ENCODE data around the gene AGO3. TPM values are rescaled to one million over a fixed set of nuclear protein-coding genes. Genes with fewer than 3 reads are reported as not detected.

AGO3 gene
- total and polyA plus RNA-seq, 4 donors, result 3.0 to 19.5 (median 7.1) TPM

DNA sequence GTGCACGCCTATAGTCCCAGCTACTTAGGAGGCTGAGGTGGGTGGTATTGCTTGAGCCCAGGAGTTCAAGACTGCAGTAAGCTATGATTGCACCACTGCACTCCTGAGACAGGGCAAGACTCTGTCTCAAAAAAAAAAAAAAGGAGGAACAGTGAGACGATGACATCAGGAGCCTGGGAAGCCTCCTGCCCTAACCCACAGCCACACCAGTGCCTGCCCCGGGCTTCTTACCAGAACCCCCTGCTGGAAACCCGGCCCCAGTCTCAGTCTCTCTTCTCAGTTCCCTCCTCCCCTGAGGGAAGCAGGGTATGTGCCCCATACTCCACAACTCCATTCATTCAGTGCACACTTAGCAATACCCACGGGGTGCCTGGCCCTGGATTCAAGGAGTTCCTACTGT, 185.0 kb downstream of the AGO3 start:
- no peak for DNase-seq (ENCODE audit: low spot score)
- Histone ChIP-seq H3K27ac (ENCODE audit: low read depth in 1 of 2, low read length in 2 of 2) (no peak overlapping the region), H3K27me3 (ENCODE audit: control insufficient read depth in 4 of 4, insufficient read depth in 4 of 4, low read length in 3 of 4) (no peaks in the 10 kb centered on the region), H3K4me1 (ENCODE audit: control insufficient read depth in 4 of 4, insufficient read depth in 4 of 4, low read length in 3 of 4) (no peaks in the 10 kb centered on the region), H3K9me3 (ENCODE audit: control insufficient read depth in 4 of 4, low read length in 3 of 4) (no peaks in the 10 kb centered on the region), H3K9ac (ENCODE audit: low read depth in 1 of 2, low read length in 2 of 2) (no peak overlapping the region), H3K4me3 (ENCODE audit: low read depth in 1 of 3, low read length in 3 of 3) (no peak overlapping the region), H3K36me3 (ENCODE audit: control insufficient read depth in 4 of 4, insufficient read depth in 3 of 4, low read depth in 1 of 4, low read length in 3 of 4) (no peaks in the 10 kb centered on the region)
- 81% methylated on average over 5 of the region's 5 CpGs for WGBS
- TF ChIP-seq NR2F2 (IDR thresholded peaks at IDR 0.05) (no peak), HNF4G (IDR thresholded peaks at IDR 0.05) (no peak), REST (IDR thresholded peaks at IDR 0.05) (no peak), EGR1 (IDR thresholded peaks at IDR 0.05; ENCODE audit: low read depth in 2 of 2) (no peak), CTCF (IDR thresholded peaks at IDR 0.05; ENCODE audit: low read depth, low read length, missing input control) (no peak), FOXA1 (IDR thresholded peaks at IDR 0.05) (no peak), JUND (IDR thresholded peaks at IDR 0.05) (no peak), TAF1 (conservative IDR thresholded peaks at IDR 0.05) (no peak), HNF4A (conservative IDR thresholded peaks at IDR 0.05) (no peak), RXRA (IDR thresholded peaks at IDR 0.05) (no peak), RAD21 (IDR thresholded peaks at IDR 0.05) (no peak), YY1 (IDR thresholded peaks at IDR 0.05) (no peak), GABPA (IDR thresholded peaks at IDR 0.05 in 1 of 2, conservative IDR thresholded peaks at IDR 0.05 in 1 of 2) (no peak), FOXA2 (IDR thresholded peaks at IDR 0.05) (no peak)
- TF ChIP-seq, protein P1, sequence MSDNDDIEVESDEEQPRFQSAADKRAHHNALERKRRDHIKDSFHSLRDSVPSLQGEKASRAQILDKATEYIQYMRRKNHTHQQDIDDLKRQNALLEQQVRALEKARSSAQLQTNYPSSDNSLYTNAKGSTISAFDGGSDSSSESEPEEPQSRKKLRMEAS (IDR thresholded peaks at IDR 0.05), result no peak
- TF ChIP-seq, protein P2, sequence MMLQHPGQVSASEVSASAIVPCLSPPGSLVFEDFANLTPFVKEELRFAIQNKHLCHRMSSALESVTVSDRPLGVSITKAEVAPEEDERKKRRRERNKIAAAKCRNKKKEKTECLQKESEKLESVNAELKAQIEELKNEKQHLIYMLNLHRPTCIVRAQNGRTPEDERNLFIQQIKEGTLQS (IDR thresholded peaks at IDR 0.05), result no peak
- TF ChIP-seq, protein P3, sequence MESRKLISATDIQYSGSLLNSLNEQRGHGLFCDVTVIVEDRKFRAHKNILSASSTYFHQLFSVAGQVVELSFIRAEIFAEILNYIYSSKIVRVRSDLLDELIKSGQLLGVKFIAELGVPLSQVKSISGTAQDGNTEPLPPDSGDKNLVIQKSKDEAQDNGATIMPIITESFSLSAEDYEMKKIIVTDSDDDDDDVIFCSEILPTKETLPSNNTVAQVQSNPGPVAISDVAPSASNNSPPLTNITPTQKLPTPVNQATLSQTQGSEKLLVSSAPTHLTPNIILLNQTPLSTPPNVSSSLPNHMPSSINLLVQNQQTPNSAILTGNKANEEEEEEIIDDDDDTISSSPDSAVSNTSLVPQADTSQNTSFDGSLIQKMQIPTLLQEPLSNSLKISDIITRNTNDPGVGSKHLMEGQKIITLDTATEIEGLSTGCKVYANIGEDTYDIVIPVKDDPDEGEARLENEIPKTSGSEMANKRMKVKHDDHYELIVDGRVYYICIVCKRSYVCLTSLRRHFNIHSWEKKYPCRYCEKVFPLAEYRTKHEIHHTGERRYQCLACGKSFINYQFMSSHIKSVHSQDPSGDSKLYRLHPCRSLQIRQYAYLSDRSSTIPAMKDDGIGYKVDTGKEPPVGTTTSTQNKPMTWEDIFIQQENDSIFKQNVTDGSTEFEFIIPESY (IDR thresholded peaks at IDR 0.05), result no peak

DNA sequence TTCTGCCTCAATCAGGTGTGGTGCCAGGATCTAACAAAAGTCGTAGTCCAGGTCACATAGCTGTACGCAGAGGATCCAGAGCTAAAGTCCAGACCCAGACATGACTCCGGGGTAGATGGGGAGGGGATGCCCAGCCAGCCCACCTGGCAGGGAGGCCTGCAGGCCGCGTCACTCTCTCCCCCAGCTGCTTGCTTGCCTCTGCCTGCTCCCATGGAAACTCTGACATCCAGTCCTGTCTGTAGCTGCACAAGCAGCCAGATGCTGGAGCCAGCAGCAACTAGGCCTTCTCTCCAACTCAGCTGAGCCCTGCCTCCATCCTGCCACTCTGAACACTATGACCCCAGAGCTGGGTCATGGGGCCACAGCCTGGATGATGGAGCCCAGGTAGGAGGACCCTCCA, 186.0 kb downstream of the AGO3 start:
- no peak for DNase-seq (ENCODE audit: low spot score)
- Histone ChIP-seq H3K4me3 (ENCODE audit: low read depth in 1 of 3, low read length in 3 of 3) (no peak overlapping the region), H3K4me1 (ENCODE audit: control insufficient read depth in 4 of 4, insufficient read depth in 4 of 4, low read length in 3 of 4) (no peaks in the 10 kb centered on the region), H3K27me3 (ENCODE audit: control insufficient read depth in 4 of 4, insufficient read depth in 4 of 4, low read length in 3 of 4) (no peaks in the 10 kb centered on the region), H3K27ac (ENCODE audit: low read depth in 1 of 2, low read length in 2 of 2) (no peak overlapping the region), H3K9ac (ENCODE audit: low read depth in 1 of 2, low read length in 2 of 2) (no peak overlapping the region), H3K9me3 (ENCODE audit: control insufficient read depth in 4 of 4, low read length in 3 of 4) (no peaks in the 10 kb centered on the region), H3K36me3 (ENCODE audit: control insufficient read depth in 4 of 4, insufficient read depth in 3 of 4, low read depth in 1 of 4, low read length in 3 of 4) (no peaks in the 10 kb centered on the region)
- TF ChIP-seq TAF1 (conservative IDR thresholded peaks at IDR 0.05) (no peak), HNF4A (conservative IDR thresholded peaks at IDR 0.05) (no peak), REST (IDR thresholded peaks at IDR 0.05) (no peak)
- WGBS, result 90% methylated on average over 5 of the region's 5 CpGs

Data from liver (tissue), 9 donors.